Uterus (tissue), 4 donors: ENCODE results near the gene AFDN. TPM values are rescaled to one million over a fixed set of nuclear protein-coding genes. Genes with fewer than 3 reads are reported as not detected.

ENCODE experiments used
- DNase-seq, 2 donors: peaks; one replicate each; pipeline ENCODE4 v3.0.0-alpha.2; 2019 to 2020
- H3K27ac ChIP-seq, 2 donors: fragments of 200-600 bp; sonication (generic); 1 replicate in 1 of 2; 2 replicates in 1 of 2; pipeline ENCODE4 v1.5.1; 2016 to 2018
- H3K27me3 ChIP-seq, 2 donors: fragments of 200-600 bp; sonication (generic); one replicate each; pipeline ENCODE4 v1.5.1; 2018 to 2019; ENCODE audit warnings: control low read depth in 1 of 2
- H3K36me3 ChIP-seq, 2 donors: fragments of 200-600 bp; sonication (generic); one replicate each; pipeline ENCODE4 v1.5.1; 2019; ENCODE audit warnings: control low read depth in 1 of 2
- H3K4me1 ChIP-seq, 2 donors: fragments of 200-600 bp; sonication (generic); one replicate each; pipeline ENCODE4 v1.5.1; 2018 to 2019; ENCODE audit warnings: control low read depth in 1 of 2
- H3K4me3 ChIP-seq, 2 donors: fragments of 200-600 bp; sonication (generic); 1 replicate in 1 of 2; 2 replicates in 1 of 2; pipeline ENCODE4 v1.5.1; 2018 to 2019; ENCODE audit warnings: mild to moderate bottlenecking in 1 of 2
- H3K9me3 ChIP-seq, 2 donors: fragments of 200-600 bp; sonication (generic); one replicate each; pipeline ENCODE4 v1.5.1; 2019; ENCODE audit warnings: control low read depth in 1 of 2
- CTCF ChIP-seq, 4 experiments: fragments of 200-600 bp in 2 of 4; fragments of 450-650 bp in 2 of 4; sonication (generic) in 2 of 4; IDR thresholded peaks; one replicate each; pipeline ENCODE4 v1.5.1; 2016 to 2019; ENCODE audit warnings: antibody characterized with exemption in 4 of 4, mild to moderate bottlenecking in 2 of 4, moderate library complexity in 1 of 4
- POLR2A ChIP-seq, 2 donors: fragments of 450-650 bp; IDR thresholded peaks; one replicate each; pipeline ENCODE4 v1.6.1; 2016; ENCODE audit warnings: antibody characterized with exemption in 2 of 2, mild to moderate bottlenecking in 1 of 2, moderate library complexity in 1 of 2
- intact Hi-C: fragments of 100-400 bp; cut with DNase I; formaldehyde crosslinking; loops from one replicate; pipeline ENCODE4 v1.15.1; 2023; ENCODE audit warnings: low total_unique reads
- total RNA-seq, 4 donors: library from RNA; depleted of rRNA in 3 of 4; stranded (reverse); fragments of >200 nt in 3 of 4; gene quantifications; one replicate each; pipeline versions ENCODE4 v1.1.0 to v1.2.4, GENCODE V29; 2014 to 2023
- donor health status: DM: yes; HTN: yes; CAD: no.

AFDN gene
- total RNA-seq, 4 donors from 2014 or later, result 64.6 to 210 (median 120) TPM

GRCh38 chr6:167960579-167960978 lies 133.9 kb downstream of the AFDN start:
- Histone ChIP-seq H3K27me3 (no peaks in the 10 kb centered on the region), H3K9me3 (no peaks in the 10 kb centered on the region), H3K4me3 (no peak overlapping the region), H3K36me3 (no peaks in the 10 kb centered on the region), H3K4me1 (no peaks in the 10 kb centered on the region), H3K27ac (no peak overlapping the region)
- TF ChIP-seq CTCF (IDR thresholded peaks at IDR 0.05), result no peak
- TF ChIP-seq POLR2A (IDR thresholded peaks at IDR 0.05), result no peak
- intact Hi-C loops, result no loop called here
- no peak for DNase-seq

- Histone ChIP-seq H3K9me3 (no peaks in the 10 kb centered on the region), H3K36me3 (no peaks in the 10 kb centered on the region), H3K27ac (no peak overlapping the region), H3K27me3 (no peaks in the 10 kb centered on the region), H3K4me1 (no peaks in the 10 kb centered on the region), H3K4me3 (no peak overlapping the region)
- DNase-seq, result no peak
- intact Hi-C loops, result no loop called here
- TF ChIP-seq POLR2A (IDR thresholded peaks at IDR 0.05) (no peak), CTCF (IDR thresholded peaks at IDR 0.05) (no peak)
These were observed 136.0 kb downstream of the AFDN start for GRCh38 chr6:167962711-167963110.

- Histone ChIP-seq H3K27me3 (no peaks in the 10 kb centered on the region), H3K9me3 (no peaks in the 10 kb centered on the region), H3K36me3 (no peaks in the 10 kb centered on the region), H3K4me3 (no peak overlapping the region), H3K4me1 (no peaks in the 10 kb centered on the region), H3K27ac (no peak overlapping the region)
- DNase-seq, result no peak
- TF ChIP-seq CTCF (IDR thresholded peaks at IDR 0.05) (no peak), POLR2A (IDR thresholded peaks at IDR 0.05) (no peak)
- intact Hi-C loops, result no loop called here
These were observed 136.9 kb downstream of the AFDN start for GRCh38 chr6:167963589-167964057.

GRCh38 chr6:167965592-167966539 lies 139.2 kb downstream of the AFDN start:
- TF ChIP-seq POLR2A (IDR thresholded peaks at IDR 0.05) (no peak), CTCF (IDR thresholded peaks at IDR 0.05) (no peak)
- no peak for DNase-seq
- no peak overlapping the region for H3K4me3 ChIP-seq
- no peaks in the 10 kb centered on the region for H3K4me1 ChIP-seq
- intact Hi-C loops, result no loop called here
- peak overlapping the region in 1 of 2 donors; percentile 2 for H3K27ac ChIP-seq
- H3K9me3 ChIP-seq, result no peaks in the 10 kb centered on the region
- H3K36me3 ChIP-seq, result no peaks in the 10 kb centered on the region
- no peaks in the 10 kb centered on the region for H3K27me3 ChIP-seq

- Histone ChIP-seq H3K27ac (no peak overlapping the region), H3K36me3 (no peaks in the 10 kb centered on the region)
These were observed 139.8 kb downstream of the AFDN start for GRCh38 chr6:167966540-167966905.

More at GRCh38 chr6:167966540-167966905, 139.8 kb downstream of the AFDN start:
- H3K27me3 ChIP-seq, result no peaks in the 10 kb centered on the region
- no peak overlapping the region for H3K4me3 ChIP-seq
- H3K9me3 ChIP-seq, result no peaks in the 10 kb centered on the region
- no peaks in the 10 kb centered on the region for H3K4me1 ChIP-seq
- intact Hi-C loops, result no loop called here
- TF ChIP-seq CTCF (IDR thresholded peaks at IDR 0.05) (no peak), POLR2A (IDR thresholded peaks at IDR 0.05) (no peak)
- DNase-seq, result no peak
